ENCODE results near the gene MAST4.

MAST4 gene

GRCh38 chr5:67188274-67189078 is 592.3 kb downstream of the MAST4 start:
- no peak for TF ChIP-seq CTCF (IDR thresholded peaks at IDR 0.05; ENCODE audit: borderline replicate concordance, control extremely low read depth, extremely low read depth, insufficient read depth, missing control alignments)
- DNase-seq (ENCODE audit: low spot score) = no peak
- in situ Hi-C loops (cut with MboI; ENCODE audit: low sequenced_read_pairs, unreplicated experiment) = no loop called here

GRCh38 chr5:67189079-67189354 is 592.8 kb downstream of the MAST4 start:
- no peak for TF ChIP-seq CTCF (IDR thresholded peaks at IDR 0.05; ENCODE audit: borderline replicate concordance, control extremely low read depth, extremely low read depth, insufficient read depth, missing control alignments)
- DNase-seq (ENCODE audit: low spot score) = no peak
- in situ Hi-C loops (cut with MboI; ENCODE audit: low sequenced_read_pairs, unreplicated experiment) = no loop called here

GRCh38 chr5:67189931-67190330 is 593.7 kb downstream of the MAST4 start:
- in situ Hi-C loops (cut with MboI; ENCODE audit: low sequenced_read_pairs, unreplicated experiment) = no loop called here
- DNase-seq (ENCODE audit: low spot score) = no peak
- no peak for TF ChIP-seq CTCF (IDR thresholded peaks at IDR 0.05; ENCODE audit: borderline replicate concordance, control extremely low read depth, extremely low read depth, insufficient read depth, missing control alignments)

GRCh38 chr5:67190410-67190809 is 594.2 kb downstream of the MAST4 start:
- in situ Hi-C loops (cut with MboI; ENCODE audit: low sequenced_read_pairs, unreplicated experiment) = no loop called here
- DNase-seq (ENCODE audit: low spot score) = no peak
- TF ChIP-seq CTCF (IDR thresholded peaks at IDR 0.05; ENCODE audit: borderline replicate concordance, control extremely low read depth, extremely low read depth, insufficient read depth, missing control alignments) = no peak

GRCh38 chr5:67190861-67191260 is 594.7 kb downstream of the MAST4 start:
- TF ChIP-seq CTCF (IDR thresholded peaks at IDR 0.05; ENCODE audit: borderline replicate concordance, control extremely low read depth, extremely low read depth, insufficient read depth, missing control alignments) = no peak
- DNase-seq (ENCODE audit: low spot score) = no peak
- in situ Hi-C loops (cut with MboI; ENCODE audit: low sequenced_read_pairs, unreplicated experiment) = no loop called here

- in situ Hi-C loops (cut with MboI; ENCODE audit: low sequenced_read_pairs, unreplicated experiment) = no loop called here
- no peak for TF ChIP-seq CTCF (IDR thresholded peaks at IDR 0.05; ENCODE audit: borderline replicate concordance, control extremely low read depth, extremely low read depth, insufficient read depth, missing control alignments)
- DNase-seq (ENCODE audit: low spot score) = no peak
Observed at GRCh38 chr5:67192719-67193438, 596.7 kb downstream of the MAST4 start.

All from GM13976 (cell line).